ENCODE results near the gene SDHB. TPM values are rescaled to one million over a fixed set of nuclear protein-coding genes. Genes with fewer than 3 reads are reported as not detected.

Gene SDHB
- total and polyA plus RNA-seq, 7 donors = 190 to 452 (median 266) TPM

DNA sequence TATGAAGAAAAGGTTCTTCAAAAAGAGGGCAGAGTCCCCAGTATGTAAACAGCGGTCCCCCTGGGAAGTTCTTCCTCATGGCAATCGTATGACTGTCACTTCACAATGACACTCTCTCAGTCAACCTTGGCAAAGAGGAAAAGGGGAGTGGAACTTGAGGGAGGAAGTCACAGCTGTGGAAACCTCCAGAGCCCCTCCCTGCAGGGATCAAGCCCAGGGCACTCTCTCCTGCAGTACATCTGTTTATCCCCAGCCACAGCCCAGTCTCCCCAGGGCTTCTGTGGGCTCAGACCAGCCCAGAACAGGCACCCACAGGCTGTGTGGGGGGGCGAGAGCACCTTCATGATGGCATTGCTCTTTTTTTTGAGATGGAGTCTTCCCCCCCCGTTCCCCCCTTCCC, 44.1 kb downstream of the SDHB start:
- TF ChIP-seq, protein P1, sequence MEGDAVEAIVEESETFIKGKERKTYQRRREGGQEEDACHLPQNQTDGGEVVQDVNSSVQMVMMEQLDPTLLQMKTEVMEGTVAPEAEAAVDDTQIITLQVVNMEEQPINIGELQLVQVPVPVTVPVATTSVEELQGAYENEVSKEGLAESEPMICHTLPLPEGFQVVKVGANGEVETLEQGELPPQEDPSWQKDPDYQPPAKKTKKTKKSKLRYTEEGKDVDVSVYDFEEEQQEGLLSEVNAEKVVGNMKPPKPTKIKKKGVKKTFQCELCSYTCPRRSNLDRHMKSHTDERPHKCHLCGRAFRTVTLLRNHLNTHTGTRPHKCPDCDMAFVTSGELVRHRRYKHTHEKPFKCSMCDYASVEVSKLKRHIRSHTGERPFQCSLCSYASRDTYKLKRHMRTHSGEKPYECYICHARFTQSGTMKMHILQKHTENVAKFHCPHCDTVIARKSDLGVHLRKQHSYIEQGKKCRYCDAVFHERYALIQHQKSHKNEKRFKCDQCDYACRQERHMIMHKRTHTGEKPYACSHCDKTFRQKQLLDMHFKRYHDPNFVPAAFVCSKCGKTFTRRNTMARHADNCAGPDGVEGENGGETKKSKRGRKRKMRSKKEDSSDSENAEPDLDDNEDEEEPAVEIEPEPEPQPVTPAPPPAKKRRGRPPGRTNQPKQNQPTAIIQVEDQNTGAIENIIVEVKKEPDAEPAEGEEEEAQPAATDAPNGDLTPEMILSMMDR (IDR thresholded peaks at IDR 0.05) = no peak
- DNase-seq (peak in 1 of 2 donors; percentile 46), ATAC-seq (no peak)
- 55 to 67% (median 63%) methylated on average over 3 to 4 of the region's 4 CpGs for WGBS, 3 donors
- Histone ChIP-seq H3K9me3 (no peaks in the 10 kb centered on the region), H3K36me3 (ENCODE audit: insufficient read depth in 1 of 2, low read depth in 1 of 2) (peaks cover 0 to 12% of the 10 kb centered on the region in 2 donors), H3K27ac (no peak overlapping the region), H3K27me3 (ENCODE audit: insufficient read depth in 3 of 3, low read length in 2 of 3) (no peaks in the 10 kb centered on the region), H3K4me3 (no peak overlapping the region), H3K4me1 (peaks cover 11% of the 10 kb centered on the region)
- intact Hi-C loops (cut with DNase I) = no loop called here

DNA sequence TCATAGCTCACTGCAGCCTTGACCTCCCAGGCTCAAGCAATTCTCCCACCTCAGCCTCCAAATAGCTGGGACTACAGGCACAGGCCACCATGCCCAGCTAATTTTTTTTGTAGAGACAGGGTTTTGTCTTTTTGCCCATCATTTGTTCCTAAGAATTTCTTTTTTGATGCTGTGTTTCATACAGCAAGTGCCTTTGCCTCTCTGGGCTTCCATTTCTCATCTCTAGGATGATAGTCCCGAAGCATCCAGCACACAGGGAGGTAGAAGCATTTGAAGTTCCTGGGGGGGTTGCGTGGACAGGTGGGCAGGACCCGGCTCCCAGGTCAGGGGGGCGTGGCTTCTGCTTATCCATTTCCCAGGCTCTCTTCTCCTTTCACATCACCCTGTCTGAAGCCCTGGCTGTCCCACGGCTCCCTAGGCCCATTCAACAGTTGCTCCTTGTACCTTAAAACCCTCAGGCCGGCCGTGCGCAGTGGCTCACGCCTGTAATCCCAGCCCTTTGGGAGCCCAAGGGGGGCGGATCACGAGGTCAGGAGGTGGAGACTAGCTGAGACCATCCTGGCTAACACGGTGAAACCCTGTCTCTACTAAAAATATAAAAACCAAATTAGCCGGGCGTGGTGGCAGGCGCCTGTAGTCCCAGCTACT, 45.5 kb downstream of the SDHB start:
- peaks cover 0 to 23% of the 10 kb centered on the region in 2 donors for H3K36me3 ChIP-seq (ENCODE audit: insufficient read depth in 1 of 2, low read depth in 1 of 2)
- 88 to 93% (median 91%) methylated on average over 15 of the region's 15 CpGs for WGBS, 3 donors
- H3K4me3 ChIP-seq = no peak overlapping the region
- ATAC-seq = no peak
- DNase-seq = peak in 1 of 2 donors; percentile 39
- no peaks in the 10 kb centered on the region for H3K9me3 ChIP-seq
- peaks cover 16% of the 10 kb centered on the region for H3K4me1 ChIP-seq
- intact Hi-C loops (cut with DNase I) = no loop called here
- TF ChIP-seq, protein P1 (IDR thresholded peaks at IDR 0.05) = no peak
- no peaks in the 10 kb centered on the region for H3K27me3 ChIP-seq (ENCODE audit: insufficient read depth in 3 of 3, low read length in 2 of 3)
- no peak overlapping the region for H3K27ac ChIP-seq

DNA sequence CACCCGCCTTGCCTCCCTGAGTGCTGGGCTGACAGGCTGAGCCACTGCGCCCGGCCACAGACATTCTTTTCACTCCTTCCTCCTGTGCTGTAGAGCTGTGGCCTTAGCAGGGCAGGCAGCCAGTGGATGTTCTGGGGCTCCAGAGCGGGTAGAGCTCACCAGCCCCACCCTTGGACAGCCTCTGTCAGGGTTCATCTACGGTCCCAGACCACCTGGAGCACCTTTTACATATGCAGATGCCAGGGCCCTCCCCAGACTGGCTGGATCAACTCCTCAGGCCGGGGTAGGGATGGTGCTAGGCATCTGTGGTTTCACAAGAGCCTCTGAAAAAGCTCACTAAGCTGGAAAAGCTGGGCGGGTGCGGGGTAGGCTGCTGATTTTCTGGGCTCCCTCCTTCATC, 46.7 kb downstream of the SDHB start:
- TF ChIP-seq, protein P1 (IDR thresholded peaks at IDR 0.05) = no peak
- intact Hi-C loops (cut with DNase I) = no loop called here
- Histone ChIP-seq H3K36me3 (ENCODE audit: insufficient read depth in 1 of 2, low read depth in 1 of 2) (peaks cover 0 to 34% of the 10 kb centered on the region in 2 donors), H3K4me3 (no peak overlapping the region), H3K4me1 (peaks cover 16% of the 10 kb centered on the region), H3K27me3 (ENCODE audit: insufficient read depth in 3 of 3, low read length in 2 of 3) (no peaks in the 10 kb centered on the region), H3K27ac (no peak overlapping the region), H3K9me3 (no peaks in the 10 kb centered on the region)
- peak in 1 of 2 donors; percentile 44 for DNase-seq
- no peak for ATAC-seq
- WGBS, 3 donors = 91 to 94% (median 92%) methylated on average over 8 of the region's 8 CpGs

DNA sequence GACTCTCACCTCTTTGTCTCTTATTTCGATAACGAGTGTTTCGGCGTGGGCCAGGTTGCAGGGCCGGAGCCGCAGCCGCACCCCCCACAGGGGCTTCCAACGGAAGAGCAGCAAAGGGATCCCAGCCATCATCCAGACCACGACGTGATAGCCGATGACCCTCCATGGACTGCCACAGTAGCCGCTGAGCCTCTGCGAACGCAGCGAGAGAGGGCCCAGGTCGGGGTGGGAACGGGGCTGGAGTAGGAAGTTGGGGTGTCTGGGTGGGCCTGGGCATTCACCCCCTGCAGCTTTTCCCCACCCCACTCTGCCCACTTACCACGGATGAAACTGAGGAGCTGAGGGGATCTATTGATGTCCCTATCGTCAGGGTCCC, 48.5 kb downstream of the SDHB start:
- Histone ChIP-seq H3K36me3 (ENCODE audit: insufficient read depth in 1 of 2, low read depth in 1 of 2) (peaks cover 0 to 49% of the 10 kb centered on the region in 2 donors), H3K4me3 (no peak overlapping the region), H3K27ac (no peak overlapping the region), H3K4me1 (peaks cover 8% of the 10 kb centered on the region), H3K27me3 (ENCODE audit: insufficient read depth in 3 of 3, low read length in 2 of 3) (no peaks in the 10 kb centered on the region), H3K9me3 (no peaks in the 10 kb centered on the region)
- no peak for ATAC-seq
- TF ChIP-seq, protein P1 (IDR thresholded peaks at IDR 0.05) = no peak
- WGBS, 3 donors = 91 to 92% (median 92%) methylated on average over 19 of the region's 19 CpGs
- DNase-seq = peak in 1 of 2 donors; percentile 35
- intact Hi-C loops (cut with DNase I) = no loop called here

All from psoas muscle (tissue), 8 donors.